HUES64 (cell line): ENCODE measurements around the gene CCSER1.

Experiments
- H3K27ac ChIP-seq: 2 replicates; pipeline ENCODE4 v1.7.0; 2013; ENCODE audit warnings: low read depth, low read length, inconsistent platforms
- H3K27me3 ChIP-seq: 2 replicates; pipeline ENCODE4 v1.6.1; 2013; ENCODE audit warnings: mild to moderate bottlenecking, low read length; ENCODE audit not compliant: insufficient read depth
- H3K36me3 ChIP-seq: 2 replicates; pipeline ENCODE4 v1.6.1; 2013; ENCODE audit warnings: mild to moderate bottlenecking, low read length; ENCODE audit not compliant: insufficient read depth
- H3K4me1 ChIP-seq: 2 replicates; pipeline ENCODE4 v1.6.1; 2013; ENCODE audit warnings: mild to moderate bottlenecking, low read length, moderate library complexity; ENCODE audit not compliant: insufficient read depth
- H3K4me3 ChIP-seq: 2 replicates; pipeline ENCODE4 v1.5.1; 2013; ENCODE audit warnings: mild to moderate bottlenecking, low read length, moderate library complexity
- H3K9ac ChIP-seq: 2 replicates; pipeline ENCODE4 v1.6.1; 2013; ENCODE audit warnings: mild to moderate bottlenecking, low read depth, low read length
- H3K9me3 ChIP-seq: 2 replicates; pipeline ENCODE4 v1.6.1; 2013; ENCODE audit warnings: low read depth, low read length; ENCODE audit not compliant: insufficient read depth
- WGBS: fragments of 150-250, 120-280 bp; methylation state at CpG from one replicate; pipeline ENCODE4 v1.1.7; 2013; ENCODE audit warnings: missing lambda C conversion rate; 5-methylcytosine and 5-hydroxymethylcytosine counted together

CCSER1 gene

DNA sequence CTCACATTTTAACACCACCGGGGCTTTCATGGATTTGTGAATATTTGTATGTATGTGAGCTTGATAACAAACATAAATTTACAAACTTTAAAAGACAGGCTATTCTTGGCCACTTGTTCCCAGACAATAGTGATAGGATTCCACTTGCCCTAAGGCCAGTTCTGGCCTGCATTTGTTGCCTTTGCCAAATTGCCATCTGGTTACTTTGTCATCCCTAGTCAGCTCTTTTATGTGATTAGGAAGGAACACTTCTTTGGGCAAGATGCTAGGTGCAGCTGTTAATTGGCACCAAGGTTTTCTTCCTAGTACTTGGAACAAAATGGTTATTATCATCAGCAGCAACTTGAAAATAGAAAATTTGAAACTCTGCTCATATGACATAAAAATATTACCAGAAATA lies 63.3 kb downstream of the CCSER1 start:
- Histone ChIP-seq H3K9me3 (no peaks in the 10 kb centered on the region), H3K36me3 (no peaks in the 10 kb centered on the region), H3K27me3 (no peaks in the 10 kb centered on the region), H3K9ac (no peak overlapping the region), H3K4me3 (no peak overlapping the region), H3K4me1 (peaks cover 32% of the 10 kb centered on the region), H3K27ac (no peak overlapping the region)
- no CpG with 5 or more reads among the region's 1 CpG for WGBS

DNA sequence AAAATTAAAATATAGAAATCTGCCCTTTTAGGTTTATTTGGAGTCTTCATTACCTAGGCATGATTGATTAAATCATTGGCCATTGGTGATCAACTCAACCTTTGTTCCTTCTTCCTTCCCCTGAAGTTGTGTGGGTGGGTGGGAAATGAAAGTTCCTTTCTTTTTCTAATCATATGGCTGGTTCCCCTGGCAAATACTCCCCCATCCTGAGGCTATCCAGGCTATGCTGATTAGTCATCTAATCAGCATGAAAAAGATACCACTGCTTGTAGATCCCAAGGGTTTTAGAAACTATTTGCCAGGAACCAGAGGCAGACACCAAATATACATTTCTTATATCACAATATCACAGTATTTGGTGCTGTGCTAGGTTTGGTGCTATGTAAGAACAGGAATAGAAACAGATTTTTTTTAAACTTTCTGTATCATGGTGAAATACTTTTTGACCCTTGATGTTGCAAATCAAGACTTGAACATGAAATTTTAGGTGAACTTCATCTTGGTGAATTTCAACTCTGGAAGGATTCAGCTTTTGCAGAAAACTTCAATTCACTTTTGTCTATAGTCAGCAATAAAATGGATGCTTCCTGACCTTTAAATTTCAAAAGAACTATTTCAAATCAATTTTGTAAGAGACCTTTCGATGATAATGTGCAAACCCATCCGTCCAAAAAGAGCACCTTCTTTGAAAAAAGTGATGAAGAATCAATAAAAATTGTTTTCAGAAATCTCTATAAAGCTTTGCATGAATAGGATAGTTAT lies 71.1 kb downstream of the CCSER1 start:
- H3K27me3 ChIP-seq: no peaks in the 10 kb centered on the region
- peak overlapping the region; percentile 4; the same call in 1 of the 2 replicates for H3K4me3 ChIP-seq
- H3K9ac ChIP-seq: no peak overlapping the region; the same call in 1 of the 2 replicates
- no peaks in the 10 kb centered on the region for H3K36me3 ChIP-seq
- H3K9me3 ChIP-seq: no peaks in the 10 kb centered on the region
- peaks cover 39% of the 10 kb centered on the region for H3K4me1 ChIP-seq
- WGBS: 94% methylated on average over 2 of the region's 2 CpGs
- H3K27ac ChIP-seq: peak overlapping the region; percentile 83

DNA sequence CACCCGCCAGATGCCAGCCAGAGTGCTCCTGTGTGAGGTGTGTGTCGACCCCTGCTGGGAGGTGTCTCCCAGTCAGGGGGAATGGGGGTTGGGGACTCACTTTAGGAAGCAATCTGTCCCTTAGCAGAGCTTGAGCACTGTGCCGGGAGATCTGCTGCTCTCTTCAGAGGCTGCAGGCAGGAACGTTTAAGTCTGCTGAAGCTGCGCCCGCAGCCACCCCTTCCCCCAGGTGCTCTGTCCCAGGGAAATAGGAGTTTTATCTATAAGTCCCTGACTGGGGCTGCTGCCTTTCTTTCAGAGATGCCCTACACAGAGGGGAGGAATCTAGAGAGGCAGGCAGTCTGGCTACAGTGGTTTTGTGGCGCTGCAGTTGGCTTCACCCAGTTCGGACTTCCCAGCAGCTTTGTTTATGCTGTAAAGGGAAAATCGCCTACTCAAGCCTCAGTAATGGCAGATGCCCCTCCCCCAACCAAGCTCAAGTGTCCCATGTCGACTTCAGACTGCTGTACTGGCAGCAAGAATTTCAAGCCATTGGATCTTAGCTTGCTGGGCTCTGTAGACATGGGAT lies 80.8 kb downstream of the CCSER1 start:
- Histone ChIP-seq H3K9me3 (no peaks in the 10 kb centered on the region), H3K4me1 (peaks cover 6% of the 10 kb centered on the region; the same call in 1 of the 2 replicates), H3K4me3 (no peak overlapping the region), H3K36me3 (no peaks in the 10 kb centered on the region), H3K27me3 (no peaks in the 10 kb centered on the region), H3K27ac (no peak overlapping the region), H3K9ac (no peak overlapping the region)
- 86% methylated on average over 10 of the region's 10 CpGs for WGBS

- no peak overlapping the region for H3K27ac ChIP-seq
- peaks cover 11% of the 10 kb centered on the region; the same call in 1 of the 2 replicates for H3K4me1 ChIP-seq
- no peak overlapping the region for H3K9ac ChIP-seq
- no peak overlapping the region for H3K4me3 ChIP-seq
- WGBS: 71% methylated on average over 1 of the region's 1 CpG
- no peaks in the 10 kb centered on the region for H3K9me3 ChIP-seq
- H3K27me3 ChIP-seq: no peaks in the 10 kb centered on the region
- H3K36me3 ChIP-seq: no peaks in the 10 kb centered on the region
Measured at GRCh38 chr4:90209922-90210321, 82.7 kb downstream of the CCSER1 start.

- H3K27ac ChIP-seq: no peak overlapping the region
- no peak overlapping the region for H3K9ac ChIP-seq
- WGBS: 96% methylated on average over 1 of the region's 1 CpG
- no peaks in the 10 kb centered on the region for H3K27me3 ChIP-seq
- no peaks in the 10 kb centered on the region for H3K36me3 ChIP-seq
- H3K4me3 ChIP-seq: no peak overlapping the region
- H3K4me1 ChIP-seq: peaks cover 19% of the 10 kb centered on the region
- H3K9me3 ChIP-seq: no peaks in the 10 kb centered on the region
Measured at GRCh38 chr4:90211174-90211573, 84.0 kb downstream of the CCSER1 start.

DNA sequence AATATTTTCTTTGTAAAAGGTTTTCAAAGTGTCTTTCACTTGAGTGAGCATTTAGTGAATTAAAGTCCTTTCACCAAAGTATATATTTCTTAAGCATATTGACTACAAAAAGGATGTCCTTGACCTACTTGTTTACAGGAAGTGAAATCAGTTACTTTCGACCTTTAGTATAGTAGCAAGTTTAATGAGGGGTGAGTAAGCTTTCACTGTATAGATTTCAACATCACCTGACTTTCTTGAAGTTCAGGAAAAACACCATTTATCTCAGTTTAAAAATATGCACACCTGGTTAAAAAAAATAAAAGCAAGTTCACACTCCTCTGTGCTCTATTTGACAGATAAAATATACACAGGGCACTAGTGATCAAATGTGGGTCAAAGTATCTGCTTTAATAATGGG lies 88.1 kb downstream of the CCSER1 start:
- no peak overlapping the region for H3K9ac ChIP-seq
- no peak overlapping the region for H3K27ac ChIP-seq
- no peaks in the 10 kb centered on the region for H3K9me3 ChIP-seq
- no peaks in the 10 kb centered on the region for H3K36me3 ChIP-seq
- no peaks in the 10 kb centered on the region for H3K27me3 ChIP-seq
- H3K4me3 ChIP-seq: no peak overlapping the region
- H3K4me1 ChIP-seq: peaks cover 14% of the 10 kb centered on the region
- WGBS: no CpG with 5 or more reads among the region's 1 CpG

- Histone ChIP-seq H3K9ac (no peak overlapping the region), H3K36me3 (no peaks in the 10 kb centered on the region), H3K9me3 (no peaks in the 10 kb centered on the region), H3K27ac (no peak overlapping the region), H3K4me3 (no peak overlapping the region), H3K27me3 (no peaks in the 10 kb centered on the region), H3K4me1 (peaks cover 10% of the 10 kb centered on the region)
- no CpG with 5 or more reads among the region's 3 CpGs for WGBS
Measured at GRCh38 chr4:90219822-90220221, 92.6 kb downstream of the CCSER1 start.

- Histone ChIP-seq H3K27ac (no peak overlapping the region), H3K9me3 (no peaks in the 10 kb centered on the region), H3K4me3 (no peak overlapping the region), H3K9ac (no peak overlapping the region), H3K27me3 (no peaks in the 10 kb centered on the region), H3K36me3 (no peaks in the 10 kb centered on the region), H3K4me1 (peaks cover 5% of the 10 kb centered on the region)
- 95% methylated on average over 4 of the region's 4 CpGs for WGBS
Measured at GRCh38 chr4:90220459-90220858, 93.3 kb downstream of the CCSER1 start.

DNA sequence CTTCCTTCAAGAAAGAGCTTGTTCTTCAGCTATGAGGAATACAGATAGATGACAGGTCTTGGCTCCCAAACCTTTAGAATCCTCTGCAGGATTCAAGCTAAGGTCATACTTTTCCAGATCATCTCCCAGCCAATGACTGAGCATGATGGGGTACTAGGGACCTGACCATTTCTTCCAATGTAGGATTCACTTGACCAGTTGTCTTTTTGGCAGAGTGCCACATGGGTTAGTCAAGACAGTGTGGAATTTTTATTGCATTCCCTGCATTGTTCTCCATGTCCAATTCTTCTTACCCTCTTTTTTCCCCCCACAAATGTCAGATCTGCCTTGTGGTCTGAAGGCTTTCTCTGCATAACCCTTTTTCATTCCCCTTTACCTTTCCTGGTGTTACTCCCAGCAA lies 99.5 kb downstream of the CCSER1 start:
- no peaks in the 10 kb centered on the region for H3K27me3 ChIP-seq
- H3K27ac ChIP-seq: no peak overlapping the region
- no peak overlapping the region for H3K9ac ChIP-seq
- no peaks in the 10 kb centered on the region for H3K36me3 ChIP-seq
- no peak overlapping the region for H3K4me3 ChIP-seq
- H3K4me1 ChIP-seq: no peaks in the 10 kb centered on the region
- peaks cover 11% of the 10 kb centered on the region for H3K9me3 ChIP-seq

- Histone ChIP-seq H3K9me3 (peaks cover 11% of the 10 kb centered on the region), H3K27me3 (no peaks in the 10 kb centered on the region), H3K36me3 (no peaks in the 10 kb centered on the region), H3K4me3 (no peak overlapping the region), H3K9ac (no peak overlapping the region), H3K27ac (no peak overlapping the region), H3K4me1 (no peaks in the 10 kb centered on the region)
- WGBS: 92% methylated on average over 3 of the region's 3 CpGs
Measured at GRCh38 chr4:90227177-90227576, 100.0 kb downstream of the CCSER1 start.

GRCh38 chr4:90234916-90235547 lies 107.8 kb downstream of the CCSER1 start:
- H3K9ac ChIP-seq: no peak overlapping the region
- WGBS: 93% methylated on average over 8 of the region's 8 CpGs
- no peaks in the 10 kb centered on the region for H3K4me1 ChIP-seq
- no peaks in the 10 kb centered on the region for H3K9me3 ChIP-seq
- no peak overlapping the region for H3K27ac ChIP-seq
- no peaks in the 10 kb centered on the region for H3K36me3 ChIP-seq
- H3K4me3 ChIP-seq: no peak overlapping the region
- no peaks in the 10 kb centered on the region for H3K27me3 ChIP-seq
